Transverse colon (tissue), 4 donors: ENCODE data around the gene MIEF1. TPM values are rescaled to one million over a fixed set of nuclear protein-coding genes. Genes with fewer than 3 reads are reported as not detected.
A peak's percentile ranks its signal among the peaks of the same experiment; 100 is the strongest.

ENCODE experiments used
- DNase-seq: peaks from one replicate; pipeline ENCODE4 v3.0.0-alpha.2; 2019
- H3K27ac ChIP-seq, 4 donors: fragments of 200-600 bp; sonication (generic); 2 replicates each; pipeline ENCODE4 v1.5.1; 2016 to 2018; ENCODE audit warnings: inconsistent platforms in 4 of 4
- H3K27me3 ChIP-seq: fragments of 200-600 bp; sonication (generic); 2 replicates; pipeline ENCODE4 v1.5.1; 2017; ENCODE audit warnings: inconsistent platforms
- H3K36me3 ChIP-seq, 4 donors: fragments of 200-600 bp; sonication (generic); 2 replicates each; pipeline ENCODE4 v1.5.1; 2017 to 2019; ENCODE audit warnings: inconsistent platforms in 4 of 4
- H3K4me1 ChIP-seq, 4 donors: fragments of 200-600 bp; sonication (generic); 2 replicates each; pipeline ENCODE4 v1.5.1; 2017 to 2020; ENCODE audit warnings: inconsistent platforms in 4 of 4
- H3K4me3 ChIP-seq, 4 donors: fragments of 200-600 bp; sonication (generic); 1 replicate in 1 of 4; 2 replicates in 3 of 4; pipeline versions ENCODE4 v1.5.1 to v1.6.1; 2017 to 2019; ENCODE audit warnings: inconsistent platforms in 4 of 4
- H3K9me3 ChIP-seq, 2 donors: fragments of 200-600 bp; sonication (generic); 2 replicates each; pipeline ENCODE4 v1.5.1; 2017 to 2019; ENCODE audit warnings: inconsistent platforms in 2 of 2
- EP300 ChIP-seq: sonication (generic); formaldehyde crosslinking; IDR thresholded peaks from one replicate; pipeline ENCODE4 v1.6.1; 2017; ENCODE audit warnings: antibody characterized with exemption, low read depth
- POLR2A ChIP-seq: fragments of 450-650 bp; IDR thresholded peaks from one replicate; pipeline ENCODE4 v1.6.1; 2016; ENCODE audit warnings: antibody characterized with exemption, mild to moderate bottlenecking, moderate library complexity
- POLR2AphosphoS5 ChIP-seq, 3 donors: sonication (generic); formaldehyde crosslinking; IDR thresholded peaks; one replicate each; pipeline ENCODE4 v1.6.1; 2016; ENCODE audit warnings: antibody characterized with exemption in 3 of 3
- WGBS, 2 donors: methylation state at CpG; one replicate each; pipeline ENCODE4 v1.1.5; 2018; ENCODE audit warnings: low coverage in 1 of 2; 5-methylcytosine and 5-hydroxymethylcytosine counted together
- in situ Hi-C, 4 donors: fragments of 200-750 bp; cut with MboI; loops; one replicate each; pipeline versions ENCODE4 v1.15.0 to v1.15.1; 2017; ENCODE audit warnings: low sequenced_read_pairs in 3 of 4, low pct_ligation_motif_present in 1 of 4, low pct_unique_long_range_greater_than_20kb in 1 of 4
- intact Hi-C: fragments of 100-400 bp; cut with DNase I; formaldehyde crosslinking; loops from one replicate; pipeline ENCODE4 v1.15.1; 2023; ENCODE audit warnings: low total_unique reads
- total RNA-seq, 4 donors: library from RNA; depleted of rRNA; stranded (reverse); fragments of >200 nt; gene quantifications; one replicate each; pipeline ENCODE4 v1.1.0, GENCODE V29; 2016
- TF ChIP-seq, protein P1 (sequence below), 5 experiments: fragments of 200-600 bp in 3 of 5; fragments of 450-650 bp in 2 of 5; sonication (generic) in 3 of 5; IDR thresholded peaks; 1 replicate in 2 of 5; 2 replicates in 3 of 5; pipeline ENCODE4 v1.5.1; 2016 to 2017; ENCODE audit warnings: antibody characterized with exemption in 5 of 5, inconsistent platforms in 3 of 5, mild to moderate bottlenecking in 2 of 5, moderate library complexity in 1 of 5

The MIEF1 gene
- total RNA-seq, 4 donors from 2014 or later: 11.5 to 31.0 (median 25.6) TPM

DNA sequence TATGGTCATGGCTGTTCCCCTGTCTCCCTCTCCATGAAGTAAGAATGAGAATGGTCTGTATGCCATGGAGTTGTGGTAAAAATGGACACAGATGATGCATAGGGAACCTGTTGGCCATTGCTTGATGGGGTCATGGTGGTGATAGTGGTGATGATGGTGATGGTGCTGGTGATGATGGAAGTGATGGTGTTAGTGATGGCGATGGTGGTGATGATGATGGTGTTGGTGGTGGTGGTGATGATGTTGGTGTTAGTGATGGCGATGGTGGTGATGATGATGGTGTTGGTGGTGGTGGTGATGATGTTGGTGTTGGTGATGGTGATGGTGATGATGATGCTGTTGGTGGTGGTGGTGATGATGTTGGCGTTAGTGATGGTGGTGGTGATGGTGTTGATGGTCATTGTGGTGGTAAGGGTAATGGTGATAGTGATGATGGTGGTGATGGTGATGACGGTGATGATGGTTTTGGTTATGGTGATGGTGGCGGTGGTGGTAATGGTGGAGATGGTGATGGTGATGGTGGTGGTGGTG lies 63.4 kb downstream of the MIEF1 start:
- H3K27me3 ChIP-seq: peaks cover 12% of the 10 kb centered on the region
- H3K27ac ChIP-seq: no peak overlapping the region
- no peak for DNase-seq
- intact Hi-C loops: no loop called here
- H3K9me3 ChIP-seq: no peaks in the 10 kb centered on the region
- WGBS, 2 donors: 93 to 96% methylated on average over 4 to 5 of the region's 5 CpGs
- no peaks in the 10 kb centered on the region for H3K36me3 ChIP-seq
- in situ Hi-C loops: no loop called here
- no peaks in the 10 kb centered on the region for H3K4me1 ChIP-seq
- no peak for TF ChIP-seq POLR2AphosphoS5 (IDR thresholded peaks at IDR 0.05)
- no peak for TF ChIP-seq EP300
- TF ChIP-seq, protein P1, sequence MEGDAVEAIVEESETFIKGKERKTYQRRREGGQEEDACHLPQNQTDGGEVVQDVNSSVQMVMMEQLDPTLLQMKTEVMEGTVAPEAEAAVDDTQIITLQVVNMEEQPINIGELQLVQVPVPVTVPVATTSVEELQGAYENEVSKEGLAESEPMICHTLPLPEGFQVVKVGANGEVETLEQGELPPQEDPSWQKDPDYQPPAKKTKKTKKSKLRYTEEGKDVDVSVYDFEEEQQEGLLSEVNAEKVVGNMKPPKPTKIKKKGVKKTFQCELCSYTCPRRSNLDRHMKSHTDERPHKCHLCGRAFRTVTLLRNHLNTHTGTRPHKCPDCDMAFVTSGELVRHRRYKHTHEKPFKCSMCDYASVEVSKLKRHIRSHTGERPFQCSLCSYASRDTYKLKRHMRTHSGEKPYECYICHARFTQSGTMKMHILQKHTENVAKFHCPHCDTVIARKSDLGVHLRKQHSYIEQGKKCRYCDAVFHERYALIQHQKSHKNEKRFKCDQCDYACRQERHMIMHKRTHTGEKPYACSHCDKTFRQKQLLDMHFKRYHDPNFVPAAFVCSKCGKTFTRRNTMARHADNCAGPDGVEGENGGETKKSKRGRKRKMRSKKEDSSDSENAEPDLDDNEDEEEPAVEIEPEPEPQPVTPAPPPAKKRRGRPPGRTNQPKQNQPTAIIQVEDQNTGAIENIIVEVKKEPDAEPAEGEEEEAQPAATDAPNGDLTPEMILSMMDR (IDR thresholded peaks at IDR 0.05): no peak
- no peak overlapping the region for H3K4me3 ChIP-seq

GRCh38 chr22:39567135-39567946 lies 65.3 kb downstream of the MIEF1 start:
- Histone ChIP-seq H3K36me3 (no peaks in the 10 kb centered on the region), H3K4me1 (no peaks in the 10 kb centered on the region), H3K27ac (no peak overlapping the region), H3K9me3 (no peaks in the 10 kb centered on the region), H3K4me3 (no peak overlapping the region), H3K27me3 (peaks cover 6% of the 10 kb centered on the region)
- peak; percentile 19 for DNase-seq
- TF ChIP-seq POLR2A: no peak
- TF ChIP-seq, protein P1 (IDR thresholded peaks at IDR 0.05): no peak
- no peak for TF ChIP-seq EP300
- TF ChIP-seq POLR2AphosphoS5 (IDR thresholded peaks at IDR 0.05): no peak
- 56 to 89% methylated on average over 2 to 14 of the region's 14 CpGs for WGBS, 2 donors
- intact Hi-C loops: no loop called here
- in situ Hi-C loops: no loop called here

Other genes starting within 250 kb of the MIEF1 start
- gene RPL3, start 182.7 kb upstream of the MIEF1 start, total RNA-seq: 1,000 to 10,000 TPM in 3 of 4 donors, 100 to 1,000 TPM in 1; 909 to 2,069 (median 1,420) TPM
- gene SYNGR1, start 152.3 kb upstream of the MIEF1 start, total RNA-seq: 10 to 100 TPM in 1 of 4 donors, 1 to 10 TPM in 3; 6.7 to 10.5 (median 8.0) TPM
- gene TAB1, start 102.5 kb upstream of the MIEF1 start, total RNA-seq: 10 to 100 TPM; 14.3 to 56.5 (median 24.7) TPM
- 10 to 100 TPM in 1 of 4 donors, 1 to 10 TPM in 3; 1.2 to 10.1 (median 5.2) TPM for gene MGAT3, start 45.3 kb upstream of the MIEF1 start, total RNA-seq
- 100 to 1,000 TPM; 262 to 566 (median 339) TPM for gene ATF4, start 18.3 kb downstream of the MIEF1 start, total RNA-seq
- 100 to 1,000 TPM in 2 of 4 donors, 10 to 100 TPM in 2; 20.5 to 153 (median 97.8) TPM for gene RPS19BP1, start 30.5 kb downstream of the MIEF1 start, total RNA-seq
- 1 to 10 TPM in 2 of 4 donors, under 1 TPM in 2; 0.14 to 1.1 (median 0.66) TPM for gene CACNA1I, start 68.5 kb downstream of the MIEF1 start, total RNA-seq